GM13977 (cell line): ENCODE data around the gene ATXN10.

ENCODE experiments used
- DNase-seq: peaks from one replicate; pipeline ENCODE4 v3.0.0; 2012; ENCODE audit warnings: low spot score
- in situ Hi-C: fragments of 300-500 bp; cut with MboI; formaldehyde crosslinking; loops from one replicate; pipeline ENCODE4 v1.12.0; 2022; ENCODE audit warnings: low sequenced_read_pairs, low pct_unique_long_range_greater_than_20kb, mixed read lengths, inconsistent platforms; ENCODE audit not compliant: unreplicated experiment
- TF ChIP-seq, protein P1 (sequence below): IDR thresholded peaks from 2 replicates; pipeline ENCODE4 v1.5.1; 2012; ENCODE audit warnings: mild to moderate bottlenecking, control low read depth; ENCODE audit not compliant: insufficient read depth; ENCODE audit errors: extremely low read depth, missing control alignments

The ATXN10 gene

DNA sequence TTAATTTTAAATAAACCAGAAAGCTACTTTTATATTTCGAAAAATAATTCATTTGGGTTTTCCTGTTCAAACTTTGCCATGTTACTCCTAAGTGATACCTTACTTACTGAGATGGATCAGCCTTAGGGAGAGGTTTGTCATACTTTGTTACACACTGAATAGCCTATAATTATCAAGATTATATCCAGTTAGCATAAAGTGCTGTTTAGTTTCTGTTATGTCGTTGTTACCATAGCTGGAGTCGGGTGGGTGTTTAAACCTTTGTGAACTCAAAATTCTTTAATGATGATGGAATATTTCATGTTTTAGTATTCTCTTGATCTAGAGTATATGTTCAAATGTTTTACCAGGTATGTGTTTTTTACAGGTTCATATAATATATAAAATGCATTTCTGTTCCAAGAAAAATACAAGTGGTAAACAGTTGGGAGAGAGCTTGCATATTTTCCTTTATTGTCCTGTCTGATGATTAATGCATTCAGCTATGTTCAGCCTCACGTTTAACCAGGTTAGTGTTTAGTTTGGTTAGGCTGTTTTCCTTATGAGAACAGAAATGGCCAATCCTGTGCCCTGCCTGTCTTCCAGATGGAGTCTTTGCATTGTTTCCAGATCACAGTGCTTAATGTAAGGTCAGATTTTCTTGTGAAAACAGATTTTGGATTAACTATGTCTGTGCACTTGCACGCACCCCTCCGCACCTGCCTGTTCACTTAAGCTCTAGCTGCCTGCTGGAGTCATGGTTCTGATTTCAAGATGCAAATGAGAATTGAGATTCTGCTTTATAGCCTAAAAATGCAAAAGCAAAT lies 105.6 kb downstream of the ATXN10 start:
- in situ Hi-C loops: no loop called here
- DNase-seq: no peak

GRCh38 chr22:45777852-45778375 lies 106.3 kb downstream of the ATXN10 start:
- in situ Hi-C loops: no loop called here
- TF ChIP-seq, protein P1, sequence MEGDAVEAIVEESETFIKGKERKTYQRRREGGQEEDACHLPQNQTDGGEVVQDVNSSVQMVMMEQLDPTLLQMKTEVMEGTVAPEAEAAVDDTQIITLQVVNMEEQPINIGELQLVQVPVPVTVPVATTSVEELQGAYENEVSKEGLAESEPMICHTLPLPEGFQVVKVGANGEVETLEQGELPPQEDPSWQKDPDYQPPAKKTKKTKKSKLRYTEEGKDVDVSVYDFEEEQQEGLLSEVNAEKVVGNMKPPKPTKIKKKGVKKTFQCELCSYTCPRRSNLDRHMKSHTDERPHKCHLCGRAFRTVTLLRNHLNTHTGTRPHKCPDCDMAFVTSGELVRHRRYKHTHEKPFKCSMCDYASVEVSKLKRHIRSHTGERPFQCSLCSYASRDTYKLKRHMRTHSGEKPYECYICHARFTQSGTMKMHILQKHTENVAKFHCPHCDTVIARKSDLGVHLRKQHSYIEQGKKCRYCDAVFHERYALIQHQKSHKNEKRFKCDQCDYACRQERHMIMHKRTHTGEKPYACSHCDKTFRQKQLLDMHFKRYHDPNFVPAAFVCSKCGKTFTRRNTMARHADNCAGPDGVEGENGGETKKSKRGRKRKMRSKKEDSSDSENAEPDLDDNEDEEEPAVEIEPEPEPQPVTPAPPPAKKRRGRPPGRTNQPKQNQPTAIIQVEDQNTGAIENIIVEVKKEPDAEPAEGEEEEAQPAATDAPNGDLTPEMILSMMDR: no peak

More for the DNA sequence above, 105.6 kb downstream of the ATXN10 start:
- TF ChIP-seq, protein P1: no peak

GRCh38 chr22:45781459-45781858 lies 109.8 kb downstream of the ATXN10 start:
- no peak for DNase-seq
- TF ChIP-seq, protein P1: no peak
- in situ Hi-C loops: no loop called here

More at GRCh38 chr22:45777852-45778375, 106.3 kb downstream of the ATXN10 start:
- DNase-seq: no peak

GRCh38 chr22:45781966-45782365 lies 110.3 kb downstream of the ATXN10 start:
- in situ Hi-C loops: no loop called here
- TF ChIP-seq, protein P1: no peak
- no peak for DNase-seq

- TF ChIP-seq, protein P1: no peak
- no peak for DNase-seq
- in situ Hi-C loops: no loop called here
Observed at GRCh38 chr22:45783021-45783420, 111.4 kb downstream of the ATXN10 start.

- DNase-seq: no peak
- in situ Hi-C loops: no loop called here
- TF ChIP-seq, protein P1: no peak
Observed at GRCh38 chr22:45783690-45784089, 112.1 kb downstream of the ATXN10 start.
